ENCODE measurements around the gene CHD9. TPM values are rescaled to one million over a fixed set of nuclear protein-coding genes. Genes with fewer than 3 reads are reported as not detected.

The CHD9 gene
- total RNA-seq, 1 donor from 2014 or later, result 24.6 TPM

DNA sequence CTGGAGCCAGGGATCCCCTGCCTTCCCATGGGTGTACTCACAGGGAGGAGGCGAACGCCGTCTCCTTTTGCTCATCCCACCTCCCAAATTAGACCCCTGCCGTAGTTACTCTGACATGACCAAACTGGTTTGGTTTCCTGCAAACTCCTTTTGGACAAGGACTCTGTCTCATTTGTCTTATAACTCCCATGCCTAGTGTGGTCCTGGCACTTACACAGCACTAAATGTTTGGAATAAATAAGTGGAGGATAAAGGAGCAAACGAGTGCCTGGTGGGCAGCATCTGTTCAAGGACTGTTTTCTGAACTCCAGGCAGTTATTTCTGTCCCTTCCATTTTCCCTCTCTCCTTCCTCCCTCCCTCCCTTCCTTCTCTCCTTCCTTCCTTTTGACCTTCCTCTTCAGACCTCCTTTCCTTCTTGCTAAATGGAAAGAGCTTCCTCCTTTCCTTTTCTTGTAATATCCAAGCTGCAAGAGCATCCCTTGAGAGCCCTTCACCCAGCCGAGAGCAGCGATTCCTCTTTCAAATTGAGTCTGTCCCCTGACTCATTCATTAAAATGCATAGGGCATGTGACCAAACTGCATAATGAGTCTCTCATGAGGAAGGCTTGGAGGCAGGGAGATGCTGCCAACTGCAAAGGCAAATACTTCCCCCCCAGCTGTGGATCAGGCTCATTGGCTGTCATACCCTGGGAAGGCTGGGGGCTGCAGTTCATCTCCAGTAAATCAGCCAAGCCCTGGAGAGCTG, 36.8 kb downstream of the CHD9 start:
- intact Hi-C loops (cut with micrococcal nuclease), result no loop called here

DNA sequence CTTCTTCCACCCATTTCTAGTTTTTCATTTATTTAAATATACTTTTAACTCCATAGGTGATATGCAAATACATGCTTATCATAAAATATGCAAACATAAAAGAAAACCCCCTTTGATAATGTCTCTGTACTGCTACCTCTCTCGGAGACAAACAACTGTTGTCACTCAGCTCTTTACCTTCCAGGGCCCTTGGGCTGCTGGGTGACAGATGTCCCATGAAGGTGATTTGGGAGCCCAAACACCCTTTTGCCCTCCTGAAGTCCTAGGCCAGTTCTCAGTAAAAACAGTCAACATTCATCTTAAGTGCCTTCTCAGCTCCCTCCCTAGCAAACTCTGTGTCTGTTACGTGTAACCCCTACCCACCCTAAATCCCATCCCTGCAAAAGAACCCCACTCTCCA, 37.5 kb downstream of the CHD9 start:
- intact Hi-C loops (cut with micrococcal nuclease), result no loop called here

DNA sequence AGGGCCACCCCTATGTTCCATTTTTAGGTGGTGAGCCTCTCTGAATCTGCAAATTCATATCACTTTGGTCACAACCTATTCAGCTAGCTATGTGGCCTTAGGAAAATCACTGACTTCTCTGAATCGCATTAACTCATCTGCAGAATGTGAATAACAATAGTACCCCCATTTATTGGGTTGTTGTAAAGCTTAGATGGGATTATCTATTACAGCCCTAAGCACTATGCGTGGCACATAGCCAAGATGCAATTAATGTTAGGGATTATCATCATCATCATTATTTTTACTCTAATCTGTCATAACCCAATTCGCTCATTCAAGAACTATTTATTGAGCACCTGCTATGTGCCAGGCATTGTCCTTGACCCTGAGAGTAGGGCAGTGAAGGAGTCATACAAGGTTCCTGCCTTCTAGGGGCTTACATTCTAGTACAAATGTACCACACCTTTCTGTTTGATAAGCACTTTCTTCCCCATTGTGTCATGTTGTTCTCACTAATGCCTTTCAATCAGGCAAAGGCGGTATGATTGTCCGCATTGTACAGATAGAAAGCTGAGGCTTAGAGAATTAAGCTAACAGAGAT, 38.5 kb downstream of the CHD9 start:
- intact Hi-C loops (cut with micrococcal nuclease), result no loop called here

DNA sequence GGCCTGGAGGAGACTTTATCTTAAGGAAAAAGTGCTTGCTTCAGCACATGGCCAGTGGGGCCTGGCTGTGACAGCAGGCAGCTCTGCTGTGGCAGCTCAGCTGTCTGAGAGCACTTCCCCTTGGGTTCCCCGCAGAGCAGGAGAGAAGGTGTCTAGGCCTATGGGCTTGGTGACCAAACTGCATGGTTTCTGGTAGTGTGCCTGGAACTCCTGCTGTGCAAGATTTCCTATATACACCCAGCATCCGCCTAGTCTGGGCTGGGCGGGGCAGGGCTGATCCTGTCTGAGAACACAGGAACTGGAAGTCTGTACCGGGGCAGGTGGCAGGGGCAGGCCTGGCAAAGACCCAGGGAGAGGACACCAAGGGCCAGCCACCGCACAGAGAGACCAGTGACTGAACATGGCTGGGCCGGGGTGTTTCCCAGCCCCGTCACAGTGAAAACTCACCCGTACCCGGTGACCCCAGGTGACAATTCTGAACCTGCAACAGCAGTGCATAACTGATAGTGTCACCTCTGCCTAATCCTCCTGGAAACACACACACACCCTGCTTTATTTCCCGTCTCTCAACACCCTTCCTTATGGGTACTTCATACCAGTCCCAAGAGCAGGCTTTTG, 39.3 kb downstream of the CHD9 start:
- intact Hi-C loops (cut with micrococcal nuclease), result no loop called here

DNA sequence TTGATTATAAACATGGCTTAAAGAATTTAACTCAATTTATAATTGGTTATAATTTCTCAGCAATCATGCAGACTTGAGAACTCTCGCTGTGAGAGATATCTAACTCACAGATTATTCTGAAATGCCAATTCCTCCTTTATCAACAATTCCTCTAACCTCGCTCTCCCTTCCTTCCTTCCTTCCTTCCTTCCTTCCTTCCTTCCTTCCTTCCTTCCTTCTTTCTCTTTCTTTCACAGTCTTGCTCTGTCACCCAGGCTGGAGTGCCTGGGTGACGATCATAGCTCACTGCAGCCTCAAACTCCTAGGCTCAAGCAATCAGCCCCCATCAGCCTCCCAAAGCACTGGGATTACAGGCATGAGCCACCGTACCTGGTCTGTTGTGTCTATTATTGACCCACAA, 42.4 kb downstream of the CHD9 start:
- intact Hi-C loops (cut with micrococcal nuclease), result no loop called here

DNA sequence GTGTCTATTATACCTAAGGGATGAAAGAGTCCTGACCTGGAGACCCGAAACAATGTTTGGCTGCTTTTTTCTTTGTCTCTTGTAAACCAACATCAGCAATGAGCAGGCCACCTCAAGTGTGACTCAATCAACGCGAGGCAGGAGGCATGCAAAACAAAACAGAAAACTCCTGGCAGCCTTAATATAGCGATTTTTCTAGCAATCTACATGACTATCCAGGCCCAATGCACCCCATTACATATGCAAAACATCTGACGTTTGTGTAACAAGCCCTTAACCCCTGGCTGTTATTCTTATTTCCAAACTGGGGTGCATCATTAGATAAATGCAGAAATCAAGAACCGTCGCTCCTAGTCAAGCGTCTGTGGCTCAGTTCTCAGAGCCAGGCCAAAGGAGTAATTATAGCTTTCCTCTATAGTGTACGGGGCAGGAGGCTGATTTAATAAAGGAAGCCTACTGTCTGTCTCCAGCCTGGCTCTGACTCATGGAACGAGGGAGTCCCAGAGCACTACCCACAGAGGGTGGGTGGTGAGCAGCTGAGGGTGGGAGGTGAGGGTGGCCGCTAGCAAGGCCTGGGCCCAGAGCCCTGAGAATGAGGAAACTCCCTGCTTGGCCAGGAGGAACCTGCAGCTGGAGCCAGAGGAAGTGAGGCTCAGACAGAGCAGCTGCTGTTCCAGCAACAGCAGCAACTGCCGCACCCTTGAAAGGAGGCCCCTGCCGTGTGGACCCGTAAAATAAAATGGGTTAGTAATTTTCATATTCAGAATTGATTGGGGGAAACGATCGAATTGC, 43.9 kb downstream of the CHD9 start:
- intact Hi-C loops (cut with micrococcal nuclease), result loop anchor here (1.0 to 2.0 kb wide), 3 partner anchors 32 to 606 kb away; partner anchors contain the start of genes CHD9 and FTO

DNA sequence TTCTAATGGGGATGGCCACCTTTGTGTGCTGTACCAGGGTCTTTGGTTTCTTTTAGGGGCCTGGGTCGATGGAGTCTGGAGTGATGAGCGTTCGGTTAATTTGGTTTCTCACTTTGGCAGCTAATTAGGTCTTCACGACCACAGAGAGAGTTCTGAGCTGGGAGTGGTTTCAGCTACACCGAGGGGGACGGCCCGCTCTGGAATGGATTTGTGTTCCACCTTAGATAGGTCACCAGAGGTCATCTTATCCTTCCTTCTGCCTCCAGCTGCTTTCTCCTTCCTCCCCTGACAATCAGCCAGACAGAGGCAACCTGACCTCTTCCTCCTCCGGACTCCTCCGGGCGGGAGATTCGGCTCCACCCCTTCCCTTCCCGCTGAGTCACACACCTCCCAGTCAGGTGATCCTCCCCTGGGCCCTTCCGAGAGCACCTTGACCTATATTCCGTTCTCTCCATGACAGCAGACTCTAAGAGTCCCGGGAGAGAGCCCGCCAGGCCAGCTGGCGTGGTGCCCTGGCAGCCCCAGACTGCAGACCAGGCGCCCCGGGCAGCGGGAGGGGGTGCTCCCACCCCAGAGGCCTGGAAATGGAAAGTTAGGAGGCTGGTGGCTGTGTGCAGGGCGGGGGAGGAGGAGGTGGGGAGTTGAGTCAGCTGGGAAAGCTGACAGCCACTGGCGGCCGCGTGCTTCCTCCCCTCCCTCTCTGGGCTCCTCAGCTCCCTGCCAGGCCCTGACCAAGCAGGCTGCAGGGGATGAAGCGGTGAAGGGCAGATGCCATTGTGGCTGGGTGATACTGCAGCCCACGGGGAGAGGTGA, 44.7 kb downstream of the CHD9 start:
- intact Hi-C loops (cut with micrococcal nuclease), result loop anchor here (1.0 to 2.0 kb wide), 3 partner anchors 31 to 605 kb away; partner anchors contain the start of genes CHD9 and FTO

DNA sequence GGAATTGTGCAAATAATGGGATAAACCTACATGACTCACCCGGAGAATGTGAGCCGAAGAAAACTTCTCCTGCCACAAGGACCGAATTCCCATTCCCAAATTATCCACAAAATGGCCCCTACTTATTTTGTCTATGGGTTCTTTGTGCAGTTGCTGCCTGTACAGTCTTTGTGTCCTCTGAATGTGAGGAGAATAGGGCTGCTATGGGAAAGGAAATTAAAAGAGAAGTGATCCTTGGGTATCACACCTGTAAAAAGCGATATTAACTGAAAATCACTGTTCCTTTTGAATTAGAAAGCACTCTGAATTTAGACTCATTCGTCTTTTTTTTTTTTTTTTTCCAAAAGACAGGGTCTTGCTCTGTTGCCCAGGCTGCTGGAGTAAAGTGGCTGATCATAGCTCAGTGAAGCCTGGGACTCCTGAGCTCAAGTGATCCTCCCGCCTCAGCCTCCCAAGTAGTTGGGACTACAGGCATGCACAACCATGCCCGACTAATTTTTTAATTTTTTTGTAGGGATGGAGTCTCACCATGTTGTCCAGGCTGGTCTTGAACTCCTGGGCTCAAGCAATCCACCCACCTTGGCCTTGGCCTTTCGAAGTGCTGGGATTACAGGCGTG, 45.4 kb downstream of the CHD9 start:
- intact Hi-C loops (cut with micrococcal nuclease), result no loop called here

DNA sequence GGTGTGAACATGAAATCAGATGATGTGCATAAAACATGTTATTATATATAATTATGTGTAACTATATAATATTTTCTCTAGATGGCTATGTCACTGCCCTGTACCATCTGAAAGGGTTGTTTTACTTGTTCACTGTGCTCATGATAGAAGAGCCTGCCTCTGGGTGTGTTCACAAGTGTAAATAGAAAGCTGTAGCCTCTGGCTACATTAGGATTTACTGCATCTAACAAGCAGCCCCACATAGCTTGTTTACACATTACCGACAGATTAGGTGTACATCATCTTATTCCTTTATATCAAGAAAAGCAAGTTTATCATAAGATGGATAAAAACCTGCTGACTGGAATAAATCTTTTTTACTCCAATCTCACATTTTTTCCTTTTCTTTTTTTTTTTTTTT, 46.1 kb downstream of the CHD9 start:
- intact Hi-C loops (cut with micrococcal nuclease), result no loop called here

DNA sequence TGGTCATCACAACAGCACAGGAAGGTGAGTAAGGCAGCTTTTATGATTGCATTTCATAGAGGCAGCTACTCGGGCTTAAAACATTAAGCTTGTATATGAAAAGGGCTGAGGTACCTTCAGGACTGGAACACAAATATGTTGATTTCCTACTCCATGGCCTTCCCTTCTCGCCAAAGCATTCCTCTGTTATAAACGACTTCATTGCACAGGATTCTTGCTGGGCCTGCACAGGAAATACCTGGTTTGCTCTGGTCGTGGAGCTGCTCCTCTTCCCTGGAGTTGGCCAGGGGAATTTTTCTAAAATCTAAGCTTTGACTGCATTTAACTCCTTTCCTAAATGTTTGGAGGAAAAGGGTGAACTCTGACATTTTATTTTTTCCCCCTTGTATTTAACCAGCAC, 49.0 kb downstream of the CHD9 start:
- intact Hi-C loops (cut with micrococcal nuclease), result no loop called here

DNA sequence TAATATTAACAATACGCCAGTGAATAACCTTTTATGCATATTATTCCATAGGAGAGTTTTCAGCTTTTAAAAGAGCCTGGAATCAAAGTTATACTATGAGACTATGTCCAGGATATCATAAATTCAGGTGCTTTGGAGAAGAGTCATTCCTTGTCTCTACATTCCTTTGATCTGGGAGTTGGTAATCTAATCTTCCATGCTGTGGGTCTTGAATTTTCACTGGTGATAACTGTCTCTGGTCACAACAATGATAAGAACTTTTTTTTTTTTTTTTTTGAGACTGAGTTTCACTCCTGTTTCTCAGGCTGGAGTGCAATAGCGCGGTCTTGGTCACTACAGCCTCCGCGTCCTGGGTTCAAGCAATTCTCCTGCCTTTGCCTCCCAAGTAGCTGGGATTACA, 50.8 kb downstream of the CHD9 start:
- intact Hi-C loops (cut with micrococcal nuclease), result no loop called here

DNA sequence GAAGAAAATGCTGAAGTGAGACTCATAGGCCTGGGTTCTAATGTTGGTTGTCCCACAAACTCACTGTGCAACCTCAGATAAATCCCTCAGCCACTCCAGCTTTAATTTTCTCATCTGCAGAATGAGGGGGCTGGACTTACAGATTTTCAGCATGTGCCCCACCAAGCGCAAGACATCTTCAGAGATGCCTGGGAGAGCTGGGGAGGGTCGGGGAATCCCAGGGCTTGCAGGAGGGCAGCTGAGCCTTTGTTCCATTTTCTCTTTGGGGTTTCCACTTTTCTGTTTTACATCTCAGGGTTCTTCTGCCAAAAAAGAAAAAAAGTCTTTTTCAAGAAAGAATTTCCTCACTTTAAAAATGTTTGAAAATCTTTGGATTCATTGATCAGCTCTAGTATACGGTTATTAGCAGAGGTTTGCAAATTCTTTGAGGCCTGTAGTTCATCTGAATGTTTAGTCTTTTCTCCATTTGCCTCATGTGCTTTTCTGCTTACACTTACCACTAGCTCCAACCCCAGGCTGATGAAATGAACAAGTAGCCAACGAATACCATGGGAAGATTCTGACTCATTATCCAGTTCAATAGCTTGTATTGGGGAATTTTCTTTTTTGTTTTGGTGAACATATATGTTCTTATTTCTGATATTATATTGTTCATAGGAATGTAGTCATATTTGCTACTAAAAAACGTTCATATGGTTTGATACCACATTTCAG, 56.4 kb downstream of the CHD9 start:
- intact Hi-C loops (cut with micrococcal nuclease), result no loop called here

DNA sequence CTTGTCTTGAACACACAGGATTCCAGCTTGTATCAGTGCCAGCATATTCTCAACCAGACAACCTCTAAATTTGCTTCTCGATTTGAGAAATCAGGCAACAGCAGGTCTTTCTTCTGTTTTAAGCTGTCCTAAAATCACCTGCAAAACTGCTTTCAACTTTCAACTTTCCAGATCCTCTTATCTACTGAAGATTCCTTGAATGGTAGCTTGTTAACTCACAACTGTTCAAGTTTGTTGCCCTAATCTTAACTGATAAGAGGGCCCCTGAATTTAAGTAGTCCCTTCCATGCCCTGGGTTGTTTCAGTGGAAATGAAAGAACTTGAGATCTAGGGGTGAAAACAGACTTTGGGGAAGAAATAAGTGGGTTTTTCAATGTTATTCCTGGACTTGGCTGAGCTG, 57.2 kb downstream of the CHD9 start:
- intact Hi-C loops (cut with micrococcal nuclease), result no loop called here

DNA sequence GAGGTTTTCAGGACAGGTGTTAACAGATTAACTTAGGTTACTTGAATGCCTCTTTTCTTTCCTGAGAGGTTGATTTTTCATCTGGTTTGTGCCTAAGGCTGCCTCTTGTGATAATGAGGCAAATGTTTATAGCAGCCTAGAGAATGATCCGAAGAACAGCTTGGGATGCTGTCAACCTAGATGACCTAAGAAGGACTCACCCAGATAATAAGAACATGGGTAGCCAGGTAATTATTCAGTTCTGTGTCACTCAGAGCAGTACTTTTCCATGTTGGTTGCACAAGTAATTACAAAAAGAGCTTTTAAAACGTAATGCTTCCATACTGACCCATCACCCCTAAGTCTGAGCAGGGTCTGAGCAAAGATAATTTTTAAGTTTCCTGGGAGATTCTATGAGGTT, 60.3 kb downstream of the CHD9 start:
- intact Hi-C loops (cut with micrococcal nuclease), result no loop called here

DNA sequence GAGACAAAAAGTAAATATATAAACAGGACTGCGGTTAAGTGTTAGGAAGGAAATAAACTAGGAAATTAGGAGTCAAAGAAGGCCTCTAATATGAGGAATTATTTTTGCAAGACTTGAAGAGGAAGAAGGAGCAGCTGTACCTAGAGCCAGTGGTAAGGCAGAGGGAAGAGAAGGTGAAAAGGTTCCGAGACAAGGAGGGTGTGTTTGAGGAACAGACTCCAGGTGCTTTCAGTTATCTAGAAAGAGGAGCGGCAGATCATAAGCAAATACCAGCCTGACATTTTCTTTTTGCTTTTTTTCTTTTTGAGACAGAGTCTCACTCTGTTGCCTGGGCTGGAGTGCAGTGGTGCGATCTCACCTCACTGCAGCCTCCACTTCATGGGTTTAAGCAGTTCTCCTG, 61.0 kb downstream of the CHD9 start:
- intact Hi-C loops (cut with micrococcal nuclease), result no loop called here

DNA sequence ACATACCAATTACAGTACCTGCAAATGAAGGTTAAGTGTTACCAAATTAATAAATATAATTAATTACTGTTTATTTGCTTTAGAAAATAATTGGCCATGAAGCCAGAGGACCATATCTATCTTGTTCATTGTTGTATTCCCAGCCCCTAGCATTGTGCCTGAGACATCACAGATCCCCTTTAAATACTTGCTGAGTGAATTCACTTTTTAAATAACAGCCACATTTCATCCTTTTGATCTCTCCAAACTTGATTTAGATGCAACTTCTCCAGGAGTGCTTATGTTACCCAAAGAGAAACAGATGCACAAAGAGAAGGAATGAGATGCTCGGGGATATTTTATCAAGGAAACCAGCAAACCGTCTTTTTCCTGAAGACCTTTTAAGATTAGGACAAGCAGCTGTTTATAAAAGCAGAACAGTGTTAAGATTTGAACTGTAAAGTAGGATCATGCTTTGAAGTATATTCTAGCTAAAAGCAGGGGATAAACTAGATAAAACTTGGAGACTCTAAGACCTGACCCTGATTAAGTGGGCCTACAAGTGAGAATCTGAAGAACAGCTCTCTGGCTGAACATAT, 66.3 kb downstream of the CHD9 start:
- intact Hi-C loops (cut with micrococcal nuclease), result no loop called here

DNA sequence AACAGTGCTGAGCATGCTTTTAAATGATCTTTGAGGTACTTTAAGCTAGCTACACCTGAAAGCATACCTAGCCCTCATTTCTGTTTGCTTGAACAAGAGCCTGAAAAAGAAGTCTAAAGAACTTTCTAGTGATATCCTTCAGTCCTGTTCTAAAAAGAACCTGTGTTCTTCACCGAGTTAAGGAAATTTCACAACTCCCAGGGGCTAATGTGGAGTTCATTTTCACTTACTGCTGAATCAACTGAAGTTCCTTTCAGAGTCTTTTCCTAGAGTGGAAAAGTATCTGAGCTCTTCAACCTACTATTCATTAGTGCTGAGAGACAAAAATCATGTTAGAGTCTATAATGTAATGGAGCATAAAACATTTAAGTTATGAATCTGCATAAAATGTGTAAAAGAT, 66.9 kb downstream of the CHD9 start:
- intact Hi-C loops (cut with micrococcal nuclease), result no loop called here

DNA sequence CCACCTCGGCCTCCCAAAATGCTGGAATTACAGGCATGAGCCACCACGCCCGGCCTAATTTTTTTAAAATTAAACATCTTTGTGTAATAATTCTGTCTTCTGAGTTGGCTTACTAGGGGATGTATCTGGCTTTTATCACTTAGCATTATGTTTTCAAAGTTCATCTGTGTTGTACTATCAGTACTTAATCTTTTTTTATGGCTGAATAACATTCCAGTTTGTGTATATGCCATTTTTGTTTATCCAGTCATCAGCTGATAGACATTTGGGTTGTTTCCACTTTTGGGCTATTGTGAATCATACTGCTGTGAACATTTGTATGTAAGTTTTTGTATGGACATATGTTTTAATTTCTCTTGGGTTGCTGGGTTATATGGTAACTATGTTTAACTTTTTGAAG, 69.0 kb downstream of the CHD9 start:
- intact Hi-C loops (cut with micrococcal nuclease), result no loop called here

DNA sequence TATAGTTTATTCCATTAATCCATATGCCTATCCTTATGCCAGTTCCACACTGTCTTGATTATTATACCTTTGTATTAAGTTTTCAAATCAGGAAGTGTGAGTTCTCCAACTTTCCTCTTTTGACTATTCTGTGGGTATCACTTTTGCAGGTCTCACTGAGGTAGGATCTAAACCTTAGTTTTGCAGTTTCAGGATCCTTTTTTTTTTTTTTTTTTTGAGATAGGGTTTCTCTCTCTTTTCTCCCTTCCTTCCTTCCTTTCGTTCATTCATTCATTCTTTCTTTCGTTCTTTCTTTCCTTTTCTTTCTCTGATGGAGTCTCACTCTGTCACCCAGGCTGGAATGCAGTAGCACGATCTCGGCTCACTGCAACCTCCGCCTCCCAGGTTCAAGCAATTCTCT, 71.6 kb downstream of the CHD9 start:
- intact Hi-C loops (cut with micrococcal nuclease), result no loop called here
